Astrocyte of the spinal cord (primary cell): ENCODE results near the gene VTA1.
"Not testable (repeated sequence)": the region's sequence is repeated elsewhere in the genome, so short reads cannot be mapped to it uniquely, and the experiment has no call there.

ENCODE experiments used
- DNase-seq: peaks from one replicate; pipeline ENCODE4 v3.0.0; 2011; ENCODE audit warnings: low read depth, low spot score
- H3K4me3 ChIP-seq: 2 replicates; pipeline ENCODE4 v1.5.1; 2011; ENCODE audit warnings: low read depth, mild to moderate bottlenecking, low read length, moderate library complexity
- in situ Hi-C: cut with HindIII; loops from 2 replicates; pipeline ENCODE4 v1.10.0; 2017; ENCODE audit warnings: low sequenced_read_pairs
- TF ChIP-seq, protein P1 (sequence below): IDR thresholded peaks from 2 replicates; pipeline ENCODE4 v1.5.1; 2012; ENCODE audit warnings: low read depth, mild to moderate bottlenecking, low read length, inconsistent platforms

The VTA1 gene

DNA sequence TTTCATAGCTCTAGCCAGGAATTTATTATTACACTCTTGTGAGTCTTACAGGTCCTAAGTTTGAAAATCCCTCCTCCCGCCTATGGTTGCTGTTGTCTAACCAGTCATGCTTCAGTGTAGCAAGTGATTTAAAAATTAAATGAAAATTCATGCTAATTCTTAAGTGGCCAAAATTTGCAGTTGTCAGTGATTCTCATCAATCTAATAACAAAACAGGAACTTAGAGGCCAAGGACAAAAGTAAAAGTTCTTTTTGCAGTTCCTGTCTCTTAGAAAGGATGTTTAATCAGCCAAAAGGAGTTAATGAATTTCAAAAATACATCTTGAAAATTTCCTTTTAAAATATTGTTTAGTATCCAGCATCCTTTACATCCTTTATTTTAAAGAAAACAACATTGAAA, 36.3 kb downstream of the VTA1 start:
- no peak for DNase-seq
- TF ChIP-seq, protein P1, sequence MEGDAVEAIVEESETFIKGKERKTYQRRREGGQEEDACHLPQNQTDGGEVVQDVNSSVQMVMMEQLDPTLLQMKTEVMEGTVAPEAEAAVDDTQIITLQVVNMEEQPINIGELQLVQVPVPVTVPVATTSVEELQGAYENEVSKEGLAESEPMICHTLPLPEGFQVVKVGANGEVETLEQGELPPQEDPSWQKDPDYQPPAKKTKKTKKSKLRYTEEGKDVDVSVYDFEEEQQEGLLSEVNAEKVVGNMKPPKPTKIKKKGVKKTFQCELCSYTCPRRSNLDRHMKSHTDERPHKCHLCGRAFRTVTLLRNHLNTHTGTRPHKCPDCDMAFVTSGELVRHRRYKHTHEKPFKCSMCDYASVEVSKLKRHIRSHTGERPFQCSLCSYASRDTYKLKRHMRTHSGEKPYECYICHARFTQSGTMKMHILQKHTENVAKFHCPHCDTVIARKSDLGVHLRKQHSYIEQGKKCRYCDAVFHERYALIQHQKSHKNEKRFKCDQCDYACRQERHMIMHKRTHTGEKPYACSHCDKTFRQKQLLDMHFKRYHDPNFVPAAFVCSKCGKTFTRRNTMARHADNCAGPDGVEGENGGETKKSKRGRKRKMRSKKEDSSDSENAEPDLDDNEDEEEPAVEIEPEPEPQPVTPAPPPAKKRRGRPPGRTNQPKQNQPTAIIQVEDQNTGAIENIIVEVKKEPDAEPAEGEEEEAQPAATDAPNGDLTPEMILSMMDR = no peak
- in situ Hi-C loops = no loop called here
- no peak overlapping the region for H3K4me3 ChIP-seq

DNA sequence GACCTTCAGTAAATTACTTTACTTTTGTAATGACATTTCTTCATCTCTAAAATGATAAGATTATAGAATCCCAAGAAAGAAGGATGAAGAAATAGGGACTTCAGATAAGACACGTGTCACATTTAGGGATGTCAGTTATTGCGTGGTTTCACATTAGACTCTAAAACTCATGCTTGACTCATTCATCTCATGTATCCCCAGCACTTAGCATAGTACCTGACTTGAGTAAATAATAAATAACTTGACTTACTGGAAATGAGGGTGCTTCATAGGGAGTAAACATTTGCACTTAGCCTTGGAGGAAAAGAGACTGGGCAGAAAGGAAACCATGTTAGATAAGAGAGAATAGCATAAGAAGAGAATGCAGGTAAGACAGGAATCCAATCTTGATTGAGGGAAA, 37.2 kb downstream of the VTA1 start:
- H3K4me3 ChIP-seq = no peak overlapping the region
- no peak for DNase-seq
- TF ChIP-seq, protein P1 = no peak
- in situ Hi-C loops = no loop called here

DNA sequence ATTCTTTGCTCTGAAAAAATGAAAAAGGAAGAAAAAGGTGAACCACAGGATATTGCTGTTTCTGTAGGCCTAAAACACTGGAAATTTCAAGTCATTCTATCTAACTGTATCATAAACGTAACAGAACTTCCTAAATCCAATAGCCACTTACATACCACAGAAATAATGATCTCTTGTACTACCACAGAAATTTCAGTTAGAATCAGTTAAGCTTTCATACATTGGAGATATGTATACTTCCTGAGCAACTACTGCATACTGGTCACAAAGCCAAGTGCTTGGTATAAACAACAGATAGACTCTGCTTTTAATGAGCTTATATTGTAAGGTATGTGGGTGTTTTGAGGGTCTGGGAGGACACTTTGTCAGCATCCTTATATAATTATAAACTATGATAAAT, 38.6 kb downstream of the VTA1 start:
- DNase-seq = no peak
- in situ Hi-C loops = no loop called here
- TF ChIP-seq, protein P1 = no peak
- H3K4me3 ChIP-seq = no peak overlapping the region

DNA sequence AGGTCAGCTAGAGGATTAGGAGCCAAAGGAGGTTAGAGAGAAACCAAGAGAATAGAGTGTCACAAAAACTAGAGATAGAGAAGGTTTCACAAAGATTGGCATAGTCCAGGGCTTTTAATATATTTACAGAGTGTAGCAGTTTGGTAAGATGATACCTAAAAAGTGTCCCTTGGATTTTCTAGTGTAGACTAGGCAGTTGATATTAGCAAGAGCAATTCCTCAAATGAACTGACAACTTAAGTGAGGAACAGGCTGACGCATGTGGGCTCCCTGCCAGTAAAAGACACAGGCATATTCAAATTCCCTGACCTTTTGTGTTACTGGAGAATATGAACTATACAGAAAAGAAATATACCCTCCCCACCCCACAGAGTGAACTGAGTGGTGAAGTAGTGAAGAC, 40.1 kb downstream of the VTA1 start:
- DNase-seq = peak; percentile 78

DNA sequence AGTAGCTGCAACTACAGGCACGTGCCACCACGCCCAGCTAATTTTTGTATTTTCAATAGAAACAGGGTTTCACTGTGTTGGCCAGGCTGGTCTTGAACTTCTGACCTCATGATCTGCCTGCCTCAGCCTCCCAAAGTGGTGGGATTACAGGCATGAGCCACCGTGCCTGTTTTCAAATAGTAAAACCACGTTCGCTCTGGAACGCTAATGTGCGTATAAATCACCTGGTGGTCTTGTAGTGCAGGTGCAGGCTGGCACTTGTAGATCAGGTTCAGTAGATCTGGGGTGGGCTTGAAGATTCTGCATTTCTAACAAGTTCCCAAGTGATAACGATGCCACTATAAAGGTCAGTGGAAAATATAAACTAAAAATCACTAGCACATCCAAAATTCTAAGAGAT, 41.3 kb downstream of the VTA1 start:
- DNase-seq, in situ Hi-C loops, H3K4me3 ChIP-seq: not testable (repeated sequence)
- TF ChIP-seq, protein P1 = peak; percentile 24

More for the DNA sequence above, 40.1 kb downstream of the VTA1 start:
- in situ Hi-C loops = no loop called here
- TF ChIP-seq, protein P1 = no peak
- H3K4me3 ChIP-seq = no peak overlapping the region

DNA sequence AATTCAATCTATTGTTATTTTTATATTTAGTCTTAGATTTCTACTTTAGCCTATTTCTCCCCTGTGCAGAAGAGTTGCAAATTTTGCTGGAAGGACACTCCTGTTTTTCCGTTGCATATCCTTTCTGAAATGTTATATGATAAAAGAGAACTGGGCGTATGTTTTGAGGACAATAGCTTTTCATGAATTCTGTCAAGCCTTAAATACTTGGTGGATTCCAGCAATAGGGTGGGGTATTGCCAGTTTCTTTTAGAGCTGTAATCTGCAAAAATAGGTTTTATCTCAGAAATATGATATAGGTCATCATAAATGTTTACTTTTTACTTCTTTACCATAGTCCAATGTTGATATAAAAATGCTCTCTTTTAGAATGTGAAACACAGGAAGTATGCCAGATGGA, 42.0 kb downstream of the VTA1 start:
- no peak for DNase-seq
- in situ Hi-C loops = no loop called here
- no peak overlapping the region for H3K4me3 ChIP-seq
- TF ChIP-seq, protein P1 = no peak

DNA sequence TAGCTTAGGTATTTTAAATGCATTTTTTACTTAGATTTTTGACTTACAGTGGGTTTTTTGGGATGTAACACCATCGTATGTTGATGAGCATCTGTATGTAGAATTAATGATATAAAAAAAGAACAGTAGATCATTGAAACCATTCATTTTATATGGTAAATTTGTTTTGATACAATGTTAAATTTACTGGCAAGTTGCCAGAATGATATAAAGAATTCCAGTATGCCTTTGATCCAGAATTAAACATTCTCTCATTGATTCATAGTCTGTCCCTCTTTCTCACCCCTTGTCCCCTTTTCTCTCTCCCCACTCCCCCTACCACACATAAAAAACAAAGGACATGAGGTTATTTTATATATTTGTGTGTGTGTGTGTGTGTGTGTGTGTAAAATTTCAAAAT, 45.3 kb downstream of the VTA1 start:
- in situ Hi-C loops = no loop called here
- TF ChIP-seq, protein P1 = no peak
- H3K4me3 ChIP-seq = no peak overlapping the region
- DNase-seq = no peak
